ENCODE results near the gene BAIAP2L1.
"Not testable (repeated sequence)": the region's sequence is repeated elsewhere in the genome, so short reads cannot be mapped to it uniquely, and the experiment has no call there.

The BAIAP2L1 gene

GRCh38 chr7:98400542-98401340, at the start of gene BAIAP2L1:
TSS of gene BAIAP2L1 (minus strand) at chr7:98401090. CDS start at chr7:98400852, 238 bp downstream.
- DNase-seq (ENCODE audit: low spot score in 2 of 2) = peak; percentile 69 to 89
- peak; percentile 90 for ATAC-seq
- peak within 1 kb of the TSS; percentile 53 for H3K4me3 Mint-ChIP-seq
- H3K27ac Mint-ChIP-seq = no peak within 1 kb of the TSS
- H3K36me3 Mint-ChIP-seq = no peaks in the 10 kb centered on the region
- H3K9me3 Mint-ChIP-seq = no peaks in the 10 kb centered on the region
- H3K4me1 Mint-ChIP-seq = no peaks in the 10 kb centered on the region

GRCh38 chr7:98448766-98449165, 47.9 kb upstream of the BAIAP2L1 start:
- no peak for ATAC-seq
- no peak for DNase-seq (ENCODE audit: low spot score in 2 of 2)
- H3K36me3 Mint-ChIP-seq = no peaks in the 10 kb centered on the region
- no peak overlapping the region for H3K27ac Mint-ChIP-seq
- no peak overlapping the region for H3K4me3 Mint-ChIP-seq
- H3K9me3 Mint-ChIP-seq = peaks cover 3% of the 10 kb centered on the region
- no peaks in the 10 kb centered on the region for H3K4me1 Mint-ChIP-seq

GRCh38 chr7:98440992-98441391, 40.1 kb upstream of the BAIAP2L1 start:
- not testable (repeated sequence) for H3K4me3 Mint-ChIP-seq; H3K36me3 Mint-ChIP-seq; DNase-seq (ENCODE audit: low spot score in 2 of 2); H3K27ac Mint-ChIP-seq; H3K4me1 Mint-ChIP-seq; ATAC-seq; H3K9me3 Mint-ChIP-seq

- no peaks in the 10 kb centered on the region for H3K4me1 Mint-ChIP-seq
- no peaks in the 10 kb centered on the region for H3K36me3 Mint-ChIP-seq
- H3K4me3 Mint-ChIP-seq = no peak overlapping the region
- H3K9me3 Mint-ChIP-seq = peaks cover 5% of the 10 kb centered on the region
- DNase-seq (ENCODE audit: low spot score in 2 of 2) (no peak), ATAC-seq (no peak)
- no peak overlapping the region for H3K27ac Mint-ChIP-seq
These were observed 38.6 kb upstream of the BAIAP2L1 start for GRCh38 chr7:98439484-98439883.

GRCh38 chr7:98434087-98434486, 33.2 kb upstream of the BAIAP2L1 start:
- H3K4me3 Mint-ChIP-seq = no peak overlapping the region
- no peak for ATAC-seq
- no peak overlapping the region for H3K27ac Mint-ChIP-seq
- H3K4me1 Mint-ChIP-seq = no peaks in the 10 kb centered on the region
- H3K36me3 Mint-ChIP-seq = no peaks in the 10 kb centered on the region
- no peak for DNase-seq (ENCODE audit: low spot score in 2 of 2)
- no peaks in the 10 kb centered on the region for H3K9me3 Mint-ChIP-seq

GRCh38 chr7:98429799-98430198, 28.9 kb upstream of the BAIAP2L1 start:
- Mint-ChIP-seq H3K27ac (no peak overlapping the region), H3K4me3 (no peak overlapping the region), H3K36me3 (no peaks in the 10 kb centered on the region), H3K9me3 (no peaks in the 10 kb centered on the region), H3K4me1 (no peaks in the 10 kb centered on the region)
- ATAC-seq = no peak
- no peak for DNase-seq (ENCODE audit: low spot score in 2 of 2)

GRCh38 chr7:98423043-98423442, 22.2 kb upstream of the BAIAP2L1 start:
- no peak for DNase-seq (ENCODE audit: low spot score in 2 of 2)
- Mint-ChIP-seq H3K27ac (no peak overlapping the region), H3K36me3 (no peaks in the 10 kb centered on the region), H3K9me3 (no peaks in the 10 kb centered on the region), H3K4me3 (no peak overlapping the region), H3K4me1 (peaks cover 8% of the 10 kb centered on the region)
- ATAC-seq = no peak

- peaks cover 8% of the 10 kb centered on the region for H3K4me1 Mint-ChIP-seq
- no peak overlapping the region for H3K4me3 Mint-ChIP-seq
- peak; percentile 41 to 71 for DNase-seq (ENCODE audit: low spot score in 2 of 2)
- H3K36me3 Mint-ChIP-seq = no peaks in the 10 kb centered on the region
- ATAC-seq = peak; percentile 56
- no peaks in the 10 kb centered on the region for H3K9me3 Mint-ChIP-seq
- no peak overlapping the region for H3K27ac Mint-ChIP-seq
These were observed 20.2 kb upstream of the BAIAP2L1 start for GRCh38 chr7:98420966-98421612.

- not testable (repeated sequence) for H3K27ac Mint-ChIP-seq; H3K4me1 Mint-ChIP-seq; H3K4me3 Mint-ChIP-seq; ATAC-seq; DNase-seq (ENCODE audit: low spot score in 2 of 2); H3K9me3 Mint-ChIP-seq; H3K36me3 Mint-ChIP-seq
These were observed 19.1 kb upstream of the BAIAP2L1 start for GRCh38 chr7:98419988-98420387.

- H3K4me1 Mint-ChIP-seq; H3K4me3 Mint-ChIP-seq; H3K9me3 Mint-ChIP-seq; DNase-seq (ENCODE audit: low spot score in 2 of 2); H3K27ac Mint-ChIP-seq; ATAC-seq; H3K36me3 Mint-ChIP-seq: not testable (repeated sequence)
These were observed 18.4 kb upstream of the BAIAP2L1 start for GRCh38 chr7:98419316-98419691.

- Mint-ChIP-seq H3K9me3 (no peaks in the 10 kb centered on the region), H3K36me3 (no peaks in the 10 kb centered on the region), H3K4me3 (no peak overlapping the region), H3K4me1 (peaks cover 8% of the 10 kb centered on the region), H3K27ac (no peak overlapping the region)
- peak; percentile 10 to 50 for DNase-seq (ENCODE audit: low spot score in 2 of 2)
- peak; percentile 97 for ATAC-seq
These were observed 17.9 kb upstream of the BAIAP2L1 start for GRCh38 chr7:98418636-98419315.

GRCh38 chr7:98418271-98418635, 17.4 kb upstream of the BAIAP2L1 start:
- Mint-ChIP-seq H3K27ac (no peak overlapping the region), H3K4me3 (no peak overlapping the region), H3K36me3 (no peaks in the 10 kb centered on the region), H3K9me3 (no peaks in the 10 kb centered on the region), H3K4me1 (peaks cover 8% of the 10 kb centered on the region)
- ATAC-seq = no peak
- no peak for DNase-seq (ENCODE audit: low spot score in 2 of 2)

- DNase-seq (ENCODE audit: low spot score in 2 of 2) = not testable (repeated sequence)
These were observed 16.8 kb upstream of the BAIAP2L1 start for GRCh38 chr7:98417604-98418270.

GRCh38 chr7:98414205-98414900, 13.5 kb upstream of the BAIAP2L1 start:
- ATAC-seq = no peak
- H3K36me3 Mint-ChIP-seq = no peaks in the 10 kb centered on the region
- no peak for DNase-seq (ENCODE audit: low spot score in 2 of 2)
- no peak overlapping the region for H3K4me3 Mint-ChIP-seq
- H3K9me3 Mint-ChIP-seq = no peaks in the 10 kb centered on the region
- no peak overlapping the region for H3K27ac Mint-ChIP-seq
- peaks cover 8% of the 10 kb centered on the region for H3K4me1 Mint-ChIP-seq

More at GRCh38 chr7:98417604-98418270, 16.8 kb upstream of the BAIAP2L1 start:
- H3K4me3 Mint-ChIP-seq, H3K27ac Mint-ChIP-seq, H3K36me3 Mint-ChIP-seq, H3K4me1 Mint-ChIP-seq, H3K9me3 Mint-ChIP-seq, ATAC-seq: not testable (repeated sequence)

GRCh38 chr7:98413655-98414054, 12.8 kb upstream of the BAIAP2L1 start:
- H3K9me3 Mint-ChIP-seq = not testable (repeated sequence)

More at GRCh38 chr7:98413655-98414054, 12.8 kb upstream of the BAIAP2L1 start:
- not testable (repeated sequence) for H3K4me1 Mint-ChIP-seq; H3K27ac Mint-ChIP-seq; H3K36me3 Mint-ChIP-seq; ATAC-seq; H3K4me3 Mint-ChIP-seq; DNase-seq (ENCODE audit: low spot score in 2 of 2)

Data from stimulated activated effector memory CD8-positive, alpha-beta T cell treated with anti-CD3 and anti-CD28 coated beads, Interleukin-12 subunit alpha, Interleukin-12 subunit beta, amount 100 ng/mL, for 72 hours (primary cell).